Gastroesophageal sphincter (tissue), 4 donors: Measurements from ENCODE around the gene SNPH. TPM values are rescaled to one million over a fixed set of nuclear protein-coding genes. Genes with fewer than 3 reads are reported as not detected.

ENCODE experiments used
- ATAC-seq: fragments of 150-250 bp; one replicate; pipeline ENCODE4 v1.9.1; 2016; ENCODE audit warnings: mild to moderate bottlenecking, moderate library complexity
- H3K27ac ChIP-seq, 4 donors: fragments of 200-600 bp; sonication (generic) in 3 of 4; 1 replicate in 3 of 4; 2 replicates in 1 of 4; pipeline ENCODE4 v1.5.1; 2016 to 2019
- H3K27me3 ChIP-seq: fragments of 200-600 bp; sonication (generic); one replicate; pipeline ENCODE4 v1.5.1; 2019
- H3K36me3 ChIP-seq, 2 donors: fragments of 200-600 bp; sonication (generic); one replicate each; pipeline ENCODE4 v1.5.1; 2019; ENCODE audit warnings: control low read depth in 1 of 2
- H3K4me1 ChIP-seq, 3 donors: fragments of 200-600 bp; sonication (generic); 1 replicate in 2 of 3; 2 replicates in 1 of 3; pipeline ENCODE4 v1.5.1; 2016 to 2019; ENCODE audit warnings: control low read depth in 2 of 3
- H3K4me3 ChIP-seq, 2 donors: fragments of 200-600 bp; sonication (generic); one replicate each; pipeline ENCODE4 v1.5.1; 2019; ENCODE audit warnings: mild to moderate bottlenecking in 1 of 2, moderate library complexity in 1 of 2
- H3K9me3 ChIP-seq, 3 donors: fragments of 200-600 bp; sonication (generic); one replicate each; pipeline ENCODE4 v1.5.1; 2017 to 2019; ENCODE audit warnings: control low read depth in 2 of 3
- EP300 ChIP-seq: sonication (generic); formaldehyde crosslinking; IDR thresholded peaks from one replicate; pipeline ENCODE4 v1.6.1; 2017; ENCODE audit warnings: antibody characterized with exemption, mild to moderate bottlenecking
- POLR2A ChIP-seq, 2 donors: fragments of 450-650 bp; IDR thresholded peaks; one replicate each; pipeline ENCODE4 v1.6.1; 2017; ENCODE audit warnings: antibody characterized with exemption in 2 of 2, mild to moderate bottlenecking in 2 of 2, moderate library complexity in 1 of 2
- POLR2AphosphoS5 ChIP-seq: sonication (generic); formaldehyde crosslinking; IDR thresholded peaks from one replicate; pipeline ENCODE4 v1.6.1; 2017; ENCODE audit warnings: antibody characterized with exemption
- WGBS, 2 donors: methylation state at CpG; one replicate each; pipeline ENCODE4 v1.1.5; 2018; ENCODE audit warnings: low coverage in 1 of 2; 5-methylcytosine and 5-hydroxymethylcytosine counted together
- total RNA-seq, 4 donors: library from RNA; depleted of rRNA; stranded (reverse); fragments of >200 nt; gene quantifications; one replicate each; pipeline ENCODE4 v1.1.0, GENCODE V29; 2016
- TF ChIP-seq, protein P1 (sequence below), 4 experiments: fragments of 200-600 bp in 2 of 4; fragments of 450-650 bp in 2 of 4; sonication (generic) in 1 of 4; IDR thresholded peaks; one replicate each; pipeline ENCODE4 v1.5.1; 2017 to 2019; ENCODE audit warnings: antibody characterized with exemption in 4 of 4, mild to moderate bottlenecking in 2 of 4, moderate library complexity in 2 of 4

The SNPH gene
- total RNA-seq, 4 donors from 2014 or later = 9.8 to 31.6 (median 12.5) TPM

DNA sequence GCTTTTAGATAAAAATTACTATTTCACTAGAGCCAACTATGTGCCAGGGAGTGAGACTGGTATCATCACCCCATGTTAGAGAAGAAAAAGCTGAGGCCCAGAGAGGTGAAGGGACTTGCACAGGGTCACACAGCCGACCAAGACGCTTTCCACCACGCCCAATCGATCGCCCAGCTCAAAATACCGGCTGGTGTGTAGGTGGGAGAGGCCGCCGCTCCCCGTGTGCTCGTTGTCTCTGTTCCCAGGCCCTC is 253 bp upstream of the SNPH start:
- Histone ChIP-seq H3K27ac (peak overlapping the region; percentile 31 to 88 (median 79)), H3K4me1 (peaks cover 0 to 25% (median 6%) of the 10 kb centered on the region in 3 donors), H3K27me3 (peaks cover 7% of the 10 kb centered on the region), H3K9me3 (no peaks in the 10 kb centered on the region), H3K4me3 (peak overlapping the region; percentile 68 to 90), H3K36me3 (no peaks in the 10 kb centered on the region)
- no peak for ATAC-seq
- WGBS, 2 donors = 0% methylated on average over 5 to 6 of the region's 10 CpGs
- TF ChIP-seq POLR2A (IDR thresholded peaks at IDR 0.05) (no peak), EP300 (no peak), POLR2AphosphoS5 (no peak)
- TF ChIP-seq, protein P1, sequence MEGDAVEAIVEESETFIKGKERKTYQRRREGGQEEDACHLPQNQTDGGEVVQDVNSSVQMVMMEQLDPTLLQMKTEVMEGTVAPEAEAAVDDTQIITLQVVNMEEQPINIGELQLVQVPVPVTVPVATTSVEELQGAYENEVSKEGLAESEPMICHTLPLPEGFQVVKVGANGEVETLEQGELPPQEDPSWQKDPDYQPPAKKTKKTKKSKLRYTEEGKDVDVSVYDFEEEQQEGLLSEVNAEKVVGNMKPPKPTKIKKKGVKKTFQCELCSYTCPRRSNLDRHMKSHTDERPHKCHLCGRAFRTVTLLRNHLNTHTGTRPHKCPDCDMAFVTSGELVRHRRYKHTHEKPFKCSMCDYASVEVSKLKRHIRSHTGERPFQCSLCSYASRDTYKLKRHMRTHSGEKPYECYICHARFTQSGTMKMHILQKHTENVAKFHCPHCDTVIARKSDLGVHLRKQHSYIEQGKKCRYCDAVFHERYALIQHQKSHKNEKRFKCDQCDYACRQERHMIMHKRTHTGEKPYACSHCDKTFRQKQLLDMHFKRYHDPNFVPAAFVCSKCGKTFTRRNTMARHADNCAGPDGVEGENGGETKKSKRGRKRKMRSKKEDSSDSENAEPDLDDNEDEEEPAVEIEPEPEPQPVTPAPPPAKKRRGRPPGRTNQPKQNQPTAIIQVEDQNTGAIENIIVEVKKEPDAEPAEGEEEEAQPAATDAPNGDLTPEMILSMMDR (IDR thresholded peaks at IDR 0.05) = no peak

DNA sequence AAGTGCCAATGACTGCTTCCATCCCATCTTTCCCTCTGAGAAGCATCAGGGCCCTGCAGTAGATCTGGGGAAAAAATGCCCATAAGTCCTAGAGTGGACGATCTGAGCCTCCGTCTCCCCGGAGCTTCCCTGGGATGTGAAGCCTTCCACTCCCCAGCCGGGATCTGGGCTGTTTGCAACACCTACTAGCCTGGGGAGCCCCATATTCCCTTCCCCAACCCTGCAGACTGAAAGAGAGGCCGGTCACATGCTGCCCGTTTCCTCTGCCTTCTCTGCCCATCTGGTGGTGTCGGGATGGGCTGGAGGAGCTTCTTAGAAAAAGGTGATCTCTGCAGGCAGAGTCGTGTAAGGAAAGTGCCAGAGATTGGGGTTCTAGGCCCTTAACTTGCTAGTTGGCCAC is 1.1 kb downstream of the SNPH start:
- H3K4me3 ChIP-seq = peak overlapping the region in 1 of 2 donors; percentile 90
- H3K9me3 ChIP-seq = no peaks in the 10 kb centered on the region
- peaks cover 0 to under 1% of the 10 kb centered on the region in 2 donors for H3K36me3 ChIP-seq
- no peak for TF ChIP-seq POLR2AphosphoS5
- no peak for TF ChIP-seq EP300
- no peak for TF ChIP-seq POLR2A (IDR thresholded peaks at IDR 0.05)
- TF ChIP-seq, protein P1 (IDR thresholded peaks at IDR 0.05) = no peak
- H3K27ac ChIP-seq = peak overlapping the region in 3 of 4 donors; percentile 77 to 88 (median 81)
- H3K27me3 ChIP-seq = no peaks in the 10 kb centered on the region
- WGBS, 2 donors = 0 to 67% methylated on average over 1 to 4 of the region's 8 CpGs
- H3K4me1 ChIP-seq = peaks cover 0 to 25% (median 6%) of the 10 kb centered on the region in 3 donors
- ATAC-seq = no peak

DNA sequence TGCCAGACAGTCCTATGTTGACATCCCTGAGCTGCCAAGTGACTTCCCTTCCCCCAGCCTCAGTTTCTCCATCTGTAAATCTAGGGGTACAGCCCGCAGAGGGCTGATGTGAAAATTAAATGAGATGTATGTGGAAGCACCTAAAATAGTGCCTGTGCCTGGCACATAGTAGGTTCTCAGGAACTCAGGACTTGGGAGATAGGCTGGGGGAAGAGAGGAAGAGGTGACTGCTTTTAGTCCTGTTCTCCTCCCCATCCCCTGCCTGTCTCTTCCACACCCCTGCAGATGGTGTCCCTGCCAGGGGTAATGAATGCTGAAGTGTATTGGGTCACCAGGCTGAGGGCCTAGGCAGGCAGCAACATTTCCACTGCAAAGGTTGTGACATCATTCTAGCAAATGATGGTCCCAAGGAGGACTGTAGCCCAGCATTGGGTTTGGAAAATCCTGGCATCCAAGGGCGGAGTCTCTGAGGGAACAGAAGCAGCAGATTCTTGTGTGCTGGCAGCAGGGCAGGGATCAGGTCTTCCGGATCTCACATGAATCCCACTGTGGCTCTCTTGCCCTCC is 1.8 kb downstream of the SNPH start:
- H3K27ac ChIP-seq = no peak overlapping the region
- H3K4me3 ChIP-seq = no peak overlapping the region
- H3K27me3 ChIP-seq = no peaks in the 10 kb centered on the region
- peaks cover 0 to 8% of the 10 kb centered on the region in 2 donors for H3K36me3 ChIP-seq
- no peak for TF ChIP-seq POLR2AphosphoS5
- TF ChIP-seq, protein P1 (IDR thresholded peaks at IDR 0.05) = no peak
- TF ChIP-seq POLR2A (IDR thresholded peaks at IDR 0.05) = no peak
- no peak for TF ChIP-seq EP300
- 88 to 92% methylated on average over 2 of the region's 3 CpGs for WGBS, 2 donors
- no peaks in the 10 kb centered on the region for H3K9me3 ChIP-seq
- H3K4me1 ChIP-seq = peaks cover 0 to 25% (median 6%) of the 10 kb centered on the region in 3 donors
- ATAC-seq = no peak

DNA sequence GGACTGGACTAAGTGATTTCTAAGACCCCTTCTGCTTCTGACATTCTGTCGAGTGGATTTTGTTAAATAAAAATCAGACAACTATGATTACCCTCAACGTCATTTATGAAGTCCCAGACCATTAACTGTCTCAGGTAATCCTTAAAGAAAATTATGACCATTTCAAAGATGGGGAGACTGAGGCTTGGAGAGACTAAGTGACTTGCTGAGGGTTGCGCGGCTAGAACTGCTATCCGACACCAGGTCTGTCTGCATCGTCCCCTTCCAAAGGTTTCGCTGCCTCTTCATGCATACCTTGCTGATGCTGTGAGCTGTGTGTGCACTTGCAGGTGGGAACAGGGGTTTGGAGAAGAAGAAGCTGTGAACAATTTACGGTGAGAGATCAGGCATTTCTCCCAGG is 3.1 kb downstream of the SNPH start:
- H3K27ac ChIP-seq = no peak overlapping the region
- WGBS, 2 donors = 81 to 90% methylated on average over 6 to 7 of the region's 8 CpGs
- TF ChIP-seq EP300 (no peak), POLR2AphosphoS5 (no peak), POLR2A (IDR thresholded peaks at IDR 0.05) (no peak)
- TF ChIP-seq, protein P1 (IDR thresholded peaks at IDR 0.05) = no peak
- ATAC-seq = no peak
- peaks cover 0 to 9% of the 10 kb centered on the region in 2 donors for H3K36me3 ChIP-seq
- H3K9me3 ChIP-seq = no peaks in the 10 kb centered on the region
- H3K27me3 ChIP-seq = no peaks in the 10 kb centered on the region
- H3K4me1 ChIP-seq = peaks cover 0 to 25% (median 6%) of the 10 kb centered on the region in 3 donors
- no peak overlapping the region for H3K4me3 ChIP-seq

DNA sequence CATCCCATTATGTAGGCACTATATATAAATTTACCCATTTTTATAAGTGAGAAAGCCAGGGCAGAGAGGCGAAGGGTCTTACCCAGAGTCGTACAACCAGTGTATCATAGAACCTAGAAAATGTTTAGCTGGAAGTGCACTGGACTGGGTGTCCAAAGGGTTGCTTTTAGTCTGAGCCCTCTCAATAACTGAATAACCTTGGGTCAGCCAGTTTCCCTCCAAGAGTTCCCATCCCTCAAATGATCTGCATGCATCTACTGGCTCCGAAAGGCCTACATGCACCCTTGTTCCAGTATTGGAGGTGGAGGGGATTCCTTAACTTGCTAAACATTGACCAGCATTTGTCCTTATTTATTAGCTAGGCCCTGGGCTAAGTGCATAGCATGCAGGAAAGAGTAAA is 3.8 kb downstream of the SNPH start:
- Histone ChIP-seq H3K9me3 (no peaks in the 10 kb centered on the region), H3K27me3 (no peaks in the 10 kb centered on the region), H3K4me1 (peaks cover 0 to 25% (median 6%) of the 10 kb centered on the region in 3 donors), H3K27ac (no peak overlapping the region), H3K4me3 (no peak overlapping the region), H3K36me3 (peaks cover 0 to 9% of the 10 kb centered on the region in 2 donors)
- ATAC-seq = no peak
- TF ChIP-seq, protein P1 (IDR thresholded peaks at IDR 0.05) = no peak
- TF ChIP-seq POLR2AphosphoS5 (no peak), EP300 (no peak), POLR2A (IDR thresholded peaks at IDR 0.05) (no peak)
- 84% methylated on average over 3 of the region's 3 CpGs; no CpG with 5 or more reads in 1 of the 2 donors for WGBS, 2 donors
